Transverse colon (tissue), 3 donors: ENCODE results near the gene E2F4.

Source experiments
- POLR2A ChIP-seq: fragments of 450-650 bp; IDR thresholded peaks from one replicate; pipeline ENCODE4 v1.6.1; 2016; ENCODE audit warnings: antibody characterized with exemption, mild to moderate bottlenecking, moderate library complexity
- POLR2AphosphoS5 ChIP-seq, 3 donors: sonication (generic); formaldehyde crosslinking; IDR thresholded peaks; one replicate each; pipeline ENCODE4 v1.6.1; 2016; ENCODE audit warnings: antibody characterized with exemption in 3 of 3

DNA sequence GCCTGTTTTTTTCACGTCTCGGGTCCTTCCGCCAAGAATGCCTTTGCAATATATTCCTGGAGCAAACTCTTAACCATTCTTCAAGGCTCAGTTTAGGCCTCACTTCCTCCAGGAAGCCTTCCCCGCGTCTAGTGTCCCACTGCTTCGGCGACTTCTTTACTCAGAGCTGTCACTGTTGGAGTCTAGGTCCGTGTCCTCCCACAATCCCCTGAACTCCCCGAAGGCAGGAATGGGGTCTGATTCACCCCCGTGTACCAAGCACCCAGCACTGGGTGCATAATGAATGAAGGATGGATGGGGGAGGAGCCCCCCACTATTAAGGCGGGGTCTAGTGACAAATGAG lies 8.7 kb upstream of the E2F4 start:
- TF ChIP-seq POLR2AphosphoS5 (IDR thresholded peaks at IDR 0.05) = peak in 1 of 3 donors; percentile 3
- TF ChIP-seq POLR2A = no peak
